ENCODE measurements around the gene PSAT1. TPM values are rescaled to one million over a fixed set of nuclear protein-coding genes. Genes with fewer than 3 reads are reported as not detected.

Gene PSAT1
- total RNA-seq, 1 experiment from 2014 or later = 45.6 TPM

- DNase-seq (no peak), ATAC-seq (no peak)
- Histone ChIP-seq H3F3A (ENCODE audit: low read length, unreplicated experiment) (no peaks in the 10 kb centered on the region), H3K27me3 (ENCODE audit: low read length) (no peaks in the 10 kb centered on the region), H3K4me2 (ENCODE audit: low read length) (no peak overlapping the region), H2AFZ (ENCODE audit: low read length) (no peak overlapping the region), H3K9ac (ENCODE audit: low read length) (no peak overlapping the region), H3K9me3 (ENCODE audit: low read length) (no peaks in the 10 kb centered on the region), H3K4me3 (ENCODE audit: low read length) (no peak overlapping the region), H3K4me1 (ENCODE audit: insufficient read depth, low read length) (no peaks in the 10 kb centered on the region), H3K9me2 (replicated peaks; ENCODE audit: low read length) (no peaks in the 10 kb centered on the region), H3K27ac (ENCODE audit: low read length) (no peak overlapping the region), H3K36me3 (ENCODE audit: low read depth, low read length) (peaks cover 19% of the 10 kb centered on the region), H4K20me1 (ENCODE audit: low read length) (no peaks in the 10 kb centered on the region), H3K79me2 (ENCODE audit: low read length) (no peaks in the 10 kb centered on the region)
- ChIA-PET CTCF (no interaction called here), POLR2A (ENCODE audit: unreplicated experiment) (no interaction called here)
- intact Hi-C loops (cut with micrococcal nuclease) = no loop called here
- TF ChIP-seq EZH2phosphoT487 (IDR thresholded peaks at IDR 0.05; ENCODE audit: borderline replicate concordance, low read length) (no peak), EZH2 (IDR thresholded peaks at IDR 0.05; ENCODE audit: low read length, unreplicated experiment) (no peak)
- TF ChIP-seq, protein P1, sequence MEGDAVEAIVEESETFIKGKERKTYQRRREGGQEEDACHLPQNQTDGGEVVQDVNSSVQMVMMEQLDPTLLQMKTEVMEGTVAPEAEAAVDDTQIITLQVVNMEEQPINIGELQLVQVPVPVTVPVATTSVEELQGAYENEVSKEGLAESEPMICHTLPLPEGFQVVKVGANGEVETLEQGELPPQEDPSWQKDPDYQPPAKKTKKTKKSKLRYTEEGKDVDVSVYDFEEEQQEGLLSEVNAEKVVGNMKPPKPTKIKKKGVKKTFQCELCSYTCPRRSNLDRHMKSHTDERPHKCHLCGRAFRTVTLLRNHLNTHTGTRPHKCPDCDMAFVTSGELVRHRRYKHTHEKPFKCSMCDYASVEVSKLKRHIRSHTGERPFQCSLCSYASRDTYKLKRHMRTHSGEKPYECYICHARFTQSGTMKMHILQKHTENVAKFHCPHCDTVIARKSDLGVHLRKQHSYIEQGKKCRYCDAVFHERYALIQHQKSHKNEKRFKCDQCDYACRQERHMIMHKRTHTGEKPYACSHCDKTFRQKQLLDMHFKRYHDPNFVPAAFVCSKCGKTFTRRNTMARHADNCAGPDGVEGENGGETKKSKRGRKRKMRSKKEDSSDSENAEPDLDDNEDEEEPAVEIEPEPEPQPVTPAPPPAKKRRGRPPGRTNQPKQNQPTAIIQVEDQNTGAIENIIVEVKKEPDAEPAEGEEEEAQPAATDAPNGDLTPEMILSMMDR (conservative IDR thresholded peaks at IDR 0.05; ENCODE audit: low read depth, low read length) = no peak
- no TSS peak for BruUV-seq (replicated peaks)
These were observed 27.1 kb upstream of the PSAT1 start for GRCh38 chr9:78269784-78270183.

GRCh38 chr9:78272307-78272706, 24.6 kb upstream of the PSAT1 start:
- DNase-seq = no peak
- H3K27me3 ChIP-seq (ENCODE audit: low read length) = no peaks in the 10 kb centered on the region
- H3K79me2 ChIP-seq (ENCODE audit: low read length) = no peaks in the 10 kb centered on the region
- H4K20me1 ChIP-seq (ENCODE audit: low read length) = no peaks in the 10 kb centered on the region
- BruUV-seq (replicated peaks) = no TSS peak
- no peak overlapping the region for H3K4me2 ChIP-seq (ENCODE audit: low read length)
- H3F3A ChIP-seq (ENCODE audit: low read length, unreplicated experiment) = no peaks in the 10 kb centered on the region
- CTCF ChIA-PET = no interaction called here
- intact Hi-C loops (cut with micrococcal nuclease) = no loop called here
- ATAC-seq = no peak
- POLR2A ChIA-PET (ENCODE audit: unreplicated experiment) = no interaction called here
- no peaks in the 10 kb centered on the region for H3K9me3 ChIP-seq (ENCODE audit: low read length)
- no peak overlapping the region for H3K4me3 ChIP-seq (ENCODE audit: low read length)
- H3K9ac ChIP-seq (ENCODE audit: low read length) = no peak overlapping the region
- no peak overlapping the region for H3K27ac ChIP-seq (ENCODE audit: low read length)
- no peak overlapping the region for H2AFZ ChIP-seq (ENCODE audit: low read length)
- H3K36me3 ChIP-seq (ENCODE audit: low read depth, low read length) = peaks cover 7% of the 10 kb centered on the region; the same call in 1 of the 2 replicates
- no peak for TF ChIP-seq EZH2phosphoT487 (IDR thresholded peaks at IDR 0.05; ENCODE audit: borderline replicate concordance, low read length)
- TF ChIP-seq, protein P1 (conservative IDR thresholded peaks at IDR 0.05; ENCODE audit: low read depth, low read length) = no peak
- no peak for TF ChIP-seq EZH2 (IDR thresholded peaks at IDR 0.05; ENCODE audit: low read length, unreplicated experiment)
- H3K4me1 ChIP-seq (ENCODE audit: insufficient read depth, low read length) = no peaks in the 10 kb centered on the region
- no peaks in the 10 kb centered on the region for H3K9me2 ChIP-seq (replicated peaks; ENCODE audit: low read length)

DNA sequence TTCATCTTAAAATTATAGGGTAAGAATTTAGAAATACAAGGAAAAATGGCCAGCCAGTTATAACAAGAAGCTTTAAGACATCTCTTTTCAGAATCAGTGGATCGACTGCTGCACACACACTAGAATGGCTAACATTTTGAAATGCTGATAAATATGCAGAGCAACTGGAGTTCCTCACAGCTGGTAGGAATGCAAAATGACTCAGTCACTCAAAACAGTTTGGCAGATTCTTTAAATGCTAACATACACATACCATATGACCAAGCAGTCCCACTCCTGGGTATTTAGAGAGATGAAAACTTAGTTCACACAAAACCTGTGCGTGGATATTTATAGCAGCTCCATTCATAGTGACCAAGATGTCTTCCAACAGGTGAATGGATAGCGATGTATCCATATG, 23.2 kb upstream of the PSAT1 start:
- POLR2A ChIA-PET (ENCODE audit: unreplicated experiment) = no interaction called here

More for the DNA sequence above, 23.2 kb upstream of the PSAT1 start:
- CTCF ChIA-PET = no interaction called here
- no peak overlapping the region for H3K27ac ChIP-seq (ENCODE audit: low read length)
- no peak overlapping the region for H3K4me2 ChIP-seq (ENCODE audit: low read length)
- TF ChIP-seq, protein P1 (conservative IDR thresholded peaks at IDR 0.05; ENCODE audit: low read depth, low read length) = no peak
- TF ChIP-seq EZH2 (IDR thresholded peaks at IDR 0.05; ENCODE audit: low read length, unreplicated experiment) (no peak), EZH2phosphoT487 (IDR thresholded peaks at IDR 0.05; ENCODE audit: borderline replicate concordance, low read length) (no peak)
- ATAC-seq = no peak
- intact Hi-C loops (cut with micrococcal nuclease) = no loop called here
- no peak overlapping the region for H3K4me3 ChIP-seq (ENCODE audit: low read length)
- no peaks in the 10 kb centered on the region for H3K9me2 ChIP-seq (replicated peaks; ENCODE audit: low read length)
- no peaks in the 10 kb centered on the region for H3F3A ChIP-seq (ENCODE audit: low read length, unreplicated experiment)
- no TSS peak for BruUV-seq (replicated peaks)
- H3K36me3 ChIP-seq (ENCODE audit: low read depth, low read length) = no peaks in the 10 kb centered on the region
- H3K79me2 ChIP-seq (ENCODE audit: low read length) = no peaks in the 10 kb centered on the region
- H3K9ac ChIP-seq (ENCODE audit: low read length) = no peak overlapping the region
- H3K4me1 ChIP-seq (ENCODE audit: insufficient read depth, low read length) = no peaks in the 10 kb centered on the region
- no peaks in the 10 kb centered on the region for H3K9me3 ChIP-seq (ENCODE audit: low read length)
- no peak overlapping the region for H2AFZ ChIP-seq (ENCODE audit: low read length)
- H3K27me3 ChIP-seq (ENCODE audit: low read length) = no peaks in the 10 kb centered on the region
- H4K20me1 ChIP-seq (ENCODE audit: low read length) = no peaks in the 10 kb centered on the region
- DNase-seq = no peak
